GM18499 (cell line): ENCODE measurements around the gene JPH4.

Experiments
- ATAC-seq: cut with Tn5 transposase; IDR thresholded peaks from one replicate; pipeline ENCODE4 v1.9.1; 2021; ENCODE audit warnings: moderate number of reproducible peaks; ENCODE audit not compliant: insufficient read depth, unreplicated experiment

JPH4 gene

DNA sequence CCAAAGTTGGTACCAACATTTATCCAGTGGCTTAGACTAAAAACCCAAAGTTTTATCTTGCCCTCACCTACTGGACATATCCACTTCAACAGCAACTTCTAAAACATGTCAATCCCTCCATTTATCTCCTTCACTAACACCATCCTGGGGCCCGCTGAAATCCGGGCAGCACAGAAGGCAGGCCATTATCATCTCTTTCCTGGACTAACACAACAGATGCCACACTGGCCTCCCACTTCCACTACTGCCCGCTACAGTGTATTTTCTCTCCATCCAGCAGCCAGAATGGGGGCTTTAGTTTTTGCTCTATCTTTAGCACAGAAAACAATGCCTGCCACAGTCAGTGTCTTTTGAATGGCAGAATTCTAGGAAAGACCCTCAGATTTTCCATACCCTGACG, 42.6 kb downstream of the JPH4 start:
- ATAC-seq: no peak

- ATAC-seq: no peak
Observed at GRCh38 chr14:23533652-23534435, 44.7 kb downstream of the JPH4 start.

DNA sequence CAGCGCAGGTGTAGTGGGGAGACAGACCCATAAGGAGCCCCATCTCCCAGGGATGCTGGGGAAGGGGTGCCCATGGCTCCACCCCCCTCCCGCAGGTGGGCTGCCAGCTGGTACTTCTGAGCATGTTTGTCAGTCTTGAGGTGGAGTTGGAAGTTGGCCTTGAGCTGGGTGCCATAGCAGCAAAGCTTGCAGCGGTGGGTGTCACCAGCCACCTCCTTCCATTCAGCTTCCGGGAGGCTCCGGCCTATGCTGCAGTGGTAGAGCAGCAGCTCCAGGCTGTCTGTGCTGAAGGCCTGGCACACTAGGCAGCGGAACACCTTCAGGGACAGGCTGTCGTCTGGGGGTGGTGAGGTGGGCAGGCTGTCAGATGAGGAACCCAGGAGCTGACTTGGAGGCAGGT, 45.9 kb downstream of the JPH4 start:
- no peak for ATAC-seq

GRCh38 chr14:23531391-23531790, 47.2 kb downstream of the JPH4 start:
- no peak for ATAC-seq

GRCh38 chr14:23530375-23531055, 48.1 kb downstream of the JPH4 start:
- no peak for ATAC-seq

DNA sequence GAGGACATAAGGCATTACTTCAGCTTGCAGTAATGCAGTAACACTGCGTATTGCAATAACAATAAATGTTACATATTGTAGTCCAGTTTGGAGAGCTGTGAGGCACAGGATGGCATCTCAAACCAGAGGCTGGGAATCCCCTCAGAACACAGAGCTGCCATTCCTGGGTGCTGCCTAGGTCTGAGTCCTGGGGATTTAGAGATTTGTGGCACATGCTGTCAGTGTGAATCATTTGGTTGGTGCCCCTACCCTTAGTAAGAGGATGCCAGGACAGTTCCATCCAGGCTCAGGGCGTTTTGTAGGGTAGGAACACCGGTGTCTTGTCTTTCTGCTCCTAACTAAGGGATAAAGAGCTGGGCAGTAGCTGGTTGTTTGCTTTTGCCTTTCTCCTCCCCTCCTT, 49.6 kb downstream of the JPH4 start:
- no peak for ATAC-seq

GRCh38 chr14:23528555-23528954, 50.0 kb downstream of the JPH4 start:
- ATAC-seq: no peak

GRCh38 chr14:23525611-23526010, 53.0 kb downstream of the JPH4 start:
- no peak for ATAC-seq

DNA sequence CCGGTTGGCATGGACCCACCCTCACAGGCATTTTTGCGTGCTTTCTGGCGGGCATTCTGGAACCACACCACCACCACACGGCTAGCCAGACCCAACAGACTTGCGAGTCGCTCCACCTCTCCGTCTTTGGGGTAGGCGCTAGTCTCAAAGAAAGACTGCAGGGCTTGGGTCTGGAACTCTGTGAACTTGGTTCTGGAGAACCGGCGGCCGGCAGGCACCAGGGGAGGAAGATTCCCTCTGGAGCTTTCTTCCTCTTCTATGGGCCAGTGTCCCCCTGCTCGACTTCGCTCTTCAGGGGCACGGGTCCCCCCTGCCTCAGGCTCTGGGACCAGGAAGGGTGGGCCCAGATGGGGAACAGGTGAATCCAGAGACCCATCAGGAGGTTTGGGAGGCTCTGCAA, 53.6 kb downstream of the JPH4 start:
- ATAC-seq: no peak

DNA sequence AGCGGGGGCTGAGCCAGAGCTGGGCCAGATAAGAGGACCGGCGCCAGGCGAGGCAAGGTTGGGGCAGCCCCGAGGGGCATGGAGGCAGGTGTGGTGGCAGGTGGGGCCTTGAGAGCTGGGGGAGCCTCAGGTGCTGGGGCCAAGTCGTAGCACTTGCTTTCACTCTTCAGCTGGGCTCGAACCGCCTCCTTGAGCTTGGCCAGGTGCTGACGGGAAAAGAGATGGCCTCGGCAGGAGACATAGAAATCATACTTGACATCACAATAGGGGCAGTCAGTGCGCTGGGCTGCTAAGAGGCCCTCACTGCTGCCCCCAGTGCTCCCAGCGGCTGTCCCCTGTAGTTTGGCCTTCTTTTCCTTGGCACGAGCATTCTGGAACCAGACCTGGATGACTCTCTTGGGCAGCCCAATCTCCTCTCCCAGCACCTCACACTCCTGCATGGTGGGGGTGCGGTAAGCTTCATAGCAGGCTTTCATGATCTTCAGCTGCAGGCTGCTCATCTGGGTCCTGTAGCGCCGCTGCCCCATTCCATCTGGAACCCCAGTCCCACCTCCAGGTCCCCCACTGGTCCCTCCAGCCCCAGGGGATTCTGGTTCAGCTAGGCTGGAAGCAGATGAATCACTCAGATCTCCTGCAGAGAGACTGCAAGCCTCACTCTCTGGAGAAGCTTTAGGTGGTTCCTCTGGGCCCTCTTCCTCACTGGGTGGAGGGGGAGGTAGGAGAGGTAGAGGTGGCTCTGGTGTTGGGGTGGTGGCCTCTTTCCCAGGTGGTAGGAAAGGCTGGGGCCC, 55.2 kb downstream of the JPH4 start:
- ATAC-seq: no peak

- ATAC-seq: no peak
Observed at GRCh38 chr14:23522643-23523198, 55.9 kb downstream of the JPH4 start.

- no peak for ATAC-seq
Observed at GRCh38 chr14:23521785-23522640, 56.6 kb downstream of the JPH4 start.

DNA sequence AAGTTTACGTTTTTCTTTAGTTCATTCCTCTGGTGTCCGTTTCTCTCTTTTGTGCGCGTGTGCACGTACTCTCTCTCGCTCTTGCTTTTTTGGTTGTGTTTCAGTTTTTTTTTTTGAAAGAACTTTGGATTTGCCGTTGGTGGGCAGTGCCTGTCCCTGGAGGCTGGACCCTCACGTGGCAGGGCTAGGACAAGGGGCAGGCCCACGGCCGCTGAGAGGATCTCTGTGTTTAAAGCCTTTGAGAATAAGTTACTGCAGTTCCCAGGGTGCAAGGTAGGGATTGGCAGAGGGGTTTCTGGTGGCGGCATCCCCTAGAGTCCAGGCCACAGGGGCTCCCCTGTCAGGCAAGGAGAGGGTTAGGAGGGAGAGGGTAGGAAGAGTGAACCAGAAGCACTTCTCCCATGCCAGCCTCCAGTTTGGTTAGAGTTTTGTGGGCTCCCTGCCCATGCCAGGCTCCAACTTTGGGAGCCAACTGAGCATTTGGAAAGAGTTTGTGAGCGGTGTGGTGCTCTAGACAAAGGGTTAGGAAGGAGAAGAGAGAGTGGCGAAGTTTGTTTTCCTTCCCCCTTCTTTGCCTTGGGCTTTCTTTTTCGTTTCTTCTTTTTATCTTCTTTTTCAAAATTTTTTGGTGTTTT, 57.6 kb downstream of the JPH4 start:
- no peak for ATAC-seq

GRCh38 chr14:23518709-23519108, 59.9 kb downstream of the JPH4 start:
- ATAC-seq: no peak
